HG02885 (cell line): ENCODE data around the gene SLX4.

ENCODE experiments used
- ATAC-seq: cut with Tn5 transposase; IDR thresholded peaks from one replicate; pipeline ENCODE4 v1.9.1; 2021; ENCODE audit warnings: mild to moderate bottlenecking; ENCODE audit not compliant: unreplicated experiment, poor library complexity

Gene SLX4

GRCh38 chr16:3601614-3602319 lies 9.6 kb downstream of the SLX4 start:
- ATAC-seq = no peak

DNA sequence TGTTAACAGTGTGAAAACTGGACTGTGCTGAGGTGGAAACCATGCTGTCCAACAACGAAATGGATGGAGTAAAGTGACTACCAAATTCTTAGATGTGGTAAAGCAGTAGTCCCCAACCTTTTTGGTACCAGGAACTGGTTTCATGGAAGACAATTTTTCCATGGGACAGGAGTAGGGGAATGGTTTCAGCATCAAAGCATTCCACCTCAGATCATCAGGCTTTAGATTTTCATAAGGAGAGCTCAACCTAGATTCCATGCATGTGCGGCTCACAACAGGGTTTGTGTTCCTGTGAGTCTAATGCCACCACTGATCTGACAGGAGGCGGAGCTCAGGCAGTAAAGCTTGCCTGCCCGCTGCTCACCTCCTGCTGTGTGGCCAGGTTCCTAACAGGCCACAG lies 11.5 kb downstream of the SLX4 start:
- no peak for ATAC-seq

DNA sequence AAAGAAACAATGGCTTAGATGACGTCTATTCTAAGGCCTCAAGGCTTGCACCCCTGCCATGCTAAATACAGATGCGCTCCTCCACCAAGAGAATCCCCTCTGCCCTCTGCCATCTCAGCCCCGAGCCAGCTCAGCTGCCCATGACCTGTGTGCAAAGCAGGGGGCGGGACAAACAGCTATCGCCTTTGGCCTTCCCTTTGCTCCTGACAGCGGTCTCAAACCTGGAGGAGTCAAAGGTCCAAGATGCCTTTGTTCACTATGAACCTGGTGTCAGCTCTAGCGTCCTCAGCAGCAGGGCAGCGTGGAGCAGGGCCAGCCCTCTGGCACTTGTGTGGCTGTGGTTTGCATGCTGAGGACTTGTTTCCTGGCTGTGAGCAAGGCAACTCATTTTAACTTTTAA lies 12.3 kb downstream of the SLX4 start:
- no peak for ATAC-seq

DNA sequence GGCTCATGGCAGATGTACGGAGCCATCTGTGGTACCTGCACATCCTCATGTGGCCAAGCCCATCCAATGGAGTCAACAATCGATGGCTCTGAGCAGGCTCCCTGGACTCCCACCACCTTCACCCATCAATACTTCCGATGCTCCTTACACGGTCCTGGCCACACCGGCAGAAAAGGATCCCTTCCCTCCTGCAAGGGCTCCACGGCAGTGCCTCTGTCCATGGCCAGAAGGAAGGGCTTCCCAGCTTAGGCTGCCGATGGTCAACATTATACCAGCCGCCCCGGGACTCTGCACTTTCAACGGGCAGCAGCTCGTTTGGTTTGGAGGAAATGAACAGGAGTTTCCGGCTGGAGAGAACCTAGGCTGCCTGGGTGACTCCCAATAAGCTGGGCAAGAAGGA lies 13.2 kb downstream of the SLX4 start:
- ATAC-seq = no peak

DNA sequence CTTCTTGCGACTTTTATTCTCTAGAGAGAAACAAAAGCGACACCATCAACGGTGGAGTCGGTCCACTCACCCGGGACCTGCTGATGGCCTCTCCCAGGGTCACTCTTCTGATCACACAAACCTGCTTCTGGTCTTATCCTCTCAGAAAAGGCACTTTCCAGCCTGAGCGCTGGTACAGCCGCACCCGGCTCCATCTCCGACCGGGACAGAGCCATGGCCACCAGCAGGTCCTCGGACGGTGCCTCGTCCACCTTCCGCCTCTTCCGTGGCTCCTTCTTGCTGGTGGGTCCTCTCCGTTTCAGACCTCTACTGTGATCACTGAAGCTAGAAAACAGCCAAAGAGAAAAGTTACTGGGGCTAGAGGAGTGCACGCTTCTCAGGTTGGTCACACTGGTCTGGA lies 13.7 kb downstream of the SLX4 start:
- ATAC-seq = no peak

GRCh38 chr16:3597226-3597625 lies 14.2 kb downstream of the SLX4 start:
- ATAC-seq = no peak

GRCh38 chr16:3596101-3596861 lies 15.1 kb downstream of the SLX4 start:
- ATAC-seq = no peak

- no peak for ATAC-seq
Observed at GRCh38 chr16:3595521-3596021, 15.8 kb downstream of the SLX4 start.

DNA sequence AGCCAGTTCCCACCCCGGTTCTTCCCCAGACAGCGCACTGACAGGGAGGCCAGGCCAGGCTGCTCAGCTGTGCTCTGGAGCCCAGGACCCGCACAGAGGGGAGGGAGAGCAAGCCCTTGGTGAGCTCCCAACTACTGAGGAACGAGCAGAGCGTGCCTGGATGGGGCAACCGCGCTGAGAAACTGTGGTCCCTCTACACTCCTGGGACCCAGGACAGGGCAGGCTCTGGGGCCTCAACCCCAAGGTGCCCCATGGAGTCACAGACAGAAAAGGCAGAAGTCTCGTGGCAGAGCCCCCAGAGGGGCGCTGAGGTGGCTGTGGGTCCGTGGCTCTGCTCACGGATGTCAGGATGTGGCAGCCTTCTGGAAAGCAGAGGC lies 16.3 kb downstream of the SLX4 start:
- no peak for ATAC-seq

GRCh38 chr16:3594316-3595109 lies 16.9 kb downstream of the SLX4 start:
- ATAC-seq = no peak

- ATAC-seq = no peak
Observed at GRCh38 chr16:3592559-3592958, 18.8 kb downstream of the SLX4 start.

GRCh38 chr16:3591991-3592390 lies 19.4 kb downstream of the SLX4 start:
- no peak for ATAC-seq

GRCh38 chr16:3591436-3591803 lies 20.0 kb downstream of the SLX4 start:
- ATAC-seq = no peak

DNA sequence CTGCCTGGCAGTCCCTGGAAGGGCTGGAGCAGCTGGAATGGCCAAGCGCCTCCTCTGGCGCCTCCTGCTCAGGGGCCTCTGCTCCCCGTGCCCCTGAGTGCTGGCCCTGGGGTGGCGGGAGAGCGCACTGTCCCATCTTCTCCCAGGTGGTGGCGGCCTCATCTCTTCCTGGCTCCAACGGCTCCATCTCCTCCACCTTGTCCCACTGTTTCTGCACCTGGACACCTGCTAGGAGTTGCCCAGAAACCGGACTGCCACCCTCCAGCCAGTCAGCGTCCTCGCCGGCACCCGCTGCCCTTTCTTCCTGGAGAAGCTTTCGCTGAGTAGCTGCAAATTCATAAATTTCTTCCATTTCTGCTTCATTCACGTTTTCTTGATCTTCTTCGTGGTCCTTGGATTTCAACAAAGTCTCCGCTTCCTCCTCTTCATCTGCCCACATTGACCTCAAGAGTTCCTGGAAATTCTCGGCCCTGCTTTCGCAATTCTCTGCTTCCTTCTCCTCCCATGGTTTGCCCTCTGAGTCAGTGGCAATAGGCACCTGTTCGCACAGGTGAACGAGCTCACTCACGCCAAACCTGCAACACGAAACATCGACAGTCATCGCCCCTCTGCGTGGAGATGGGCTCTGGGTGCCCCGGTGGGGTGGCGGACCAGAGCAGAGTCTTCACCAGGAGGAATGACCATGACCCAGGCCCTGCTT lies 20.5 kb downstream of the SLX4 start:
- ATAC-seq = no peak

DNA sequence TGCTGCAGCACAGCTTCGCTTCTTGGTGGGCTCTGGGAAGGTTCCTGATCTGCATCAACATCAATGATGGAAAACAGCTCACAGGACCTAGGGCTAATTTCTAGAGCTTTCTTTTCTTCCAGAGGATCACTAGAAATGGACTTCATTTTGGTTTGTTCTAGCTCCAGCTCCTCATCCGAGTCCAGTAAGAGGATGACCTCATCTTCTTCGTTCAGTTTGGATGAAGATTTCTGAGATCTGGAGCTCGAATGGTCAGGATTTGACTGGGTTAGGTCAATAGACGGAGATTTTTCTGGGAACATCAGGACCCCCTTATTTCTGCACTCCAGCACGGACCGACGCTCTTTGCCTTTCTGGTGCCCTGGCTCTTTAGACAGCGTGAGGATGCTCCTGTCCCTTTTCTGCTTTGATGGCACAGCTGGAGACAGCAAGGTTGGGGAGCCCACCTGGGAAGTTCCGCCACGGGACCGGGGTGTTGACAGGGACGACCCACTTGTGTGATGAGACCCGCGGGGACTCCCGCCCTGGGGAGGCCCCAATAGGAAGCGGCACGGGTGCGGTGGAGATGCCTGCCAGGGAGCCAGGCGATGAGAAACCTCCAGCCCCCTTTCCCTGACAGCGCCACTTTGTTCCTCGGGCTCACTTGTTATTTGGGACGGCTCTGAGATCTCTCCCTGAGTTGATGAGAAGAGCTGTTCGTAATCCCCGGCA lies 21.3 kb downstream of the SLX4 start:
- no peak for ATAC-seq

GRCh38 chr16:3589441-3589921 lies 21.9 kb downstream of the SLX4 start:
- ATAC-seq = no peak

GRCh38 chr16:3589001-3589400 lies 22.4 kb downstream of the SLX4 start:
- no peak for ATAC-seq

- no peak for ATAC-seq
Observed at GRCh38 chr16:3587547-3588110, 23.8 kb downstream of the SLX4 start.

- no peak for ATAC-seq
Observed at GRCh38 chr16:3584412-3584811, 27.0 kb downstream of the SLX4 start.
